PFSK-1 (cell line): Measurements from ENCODE around the gene CDKN2B-AS1.

ENCODE experiments used
- FOXP2 ChIP-seq: optimal IDR thresholded peaks from 2 replicates; pipeline ENCODE3; 2011; ENCODE audit warnings: borderline replicate concordance, control low read depth, inconsistent platforms; ENCODE audit not compliant: insufficient read depth; ENCODE audit errors: extremely low read length, extremely low read depth
- POLR2AphosphoS5 ChIP-seq: IDR thresholded peaks from 2 replicates; pipeline ENCODE4 v1.6.1; 2012; ENCODE audit warnings: low read depth, mild to moderate bottlenecking, control low read depth, low read length, moderate library complexity
- SIN3A ChIP-seq: IDR thresholded peaks from 2 replicates; pipeline ENCODE4 v1.6.1; 2012; ENCODE audit warnings: mild to moderate bottlenecking, low read length, moderate library complexity, borderline replicate concordance; ENCODE audit not compliant: insufficient read depth
- TAF1 ChIP-seq: IDR thresholded peaks from 2 replicates; pipeline ENCODE4 v1.6.1; 2012; ENCODE audit warnings: low read length, control low read depth, borderline replicate concordance; ENCODE audit not compliant: insufficient read depth
- TF ChIP-seq, protein P1 (sequence below), 2 experiments: IDR thresholded peaks; 2 replicates each; pipeline versions ENCODE4 v1.6.1 to v1.8.0; 2011 to 2012; ENCODE audit warnings: low read depth in 2 of 2, low read length in 2 of 2, control low read depth in 1 of 2, inconsistent platforms in 1 of 2, mild to moderate bottlenecking in 1 of 2, moderate library complexity in 1 of 2; ENCODE audit not compliant: insufficient read depth in 1 of 2

CDKN2B-AS1 gene

DNA sequence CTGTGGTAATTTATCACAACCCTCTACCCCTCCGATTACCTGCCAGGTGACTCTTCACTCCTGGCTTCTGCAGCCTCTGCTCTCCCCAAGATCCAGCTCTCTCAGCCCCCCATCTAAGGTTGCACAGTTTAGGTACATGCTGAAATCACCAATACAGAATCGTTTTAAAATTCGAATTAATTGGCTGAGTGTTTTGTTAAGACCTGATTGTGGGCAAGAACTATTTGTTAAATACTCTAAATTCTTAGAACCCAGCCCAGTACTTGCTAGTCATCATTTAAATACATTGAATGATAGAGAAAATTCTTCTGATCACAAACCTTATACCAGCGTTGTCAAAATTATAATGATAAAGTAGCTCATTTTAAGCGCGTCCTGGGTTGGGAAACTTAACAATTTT, 162.0 kb downstream of the CDKN2B-AS1 start:
- TF ChIP-seq SIN3A (no peak), TAF1 (no peak), POLR2AphosphoS5 (no peak), FOXP2 (no peak)
- TF ChIP-seq, protein P1, sequence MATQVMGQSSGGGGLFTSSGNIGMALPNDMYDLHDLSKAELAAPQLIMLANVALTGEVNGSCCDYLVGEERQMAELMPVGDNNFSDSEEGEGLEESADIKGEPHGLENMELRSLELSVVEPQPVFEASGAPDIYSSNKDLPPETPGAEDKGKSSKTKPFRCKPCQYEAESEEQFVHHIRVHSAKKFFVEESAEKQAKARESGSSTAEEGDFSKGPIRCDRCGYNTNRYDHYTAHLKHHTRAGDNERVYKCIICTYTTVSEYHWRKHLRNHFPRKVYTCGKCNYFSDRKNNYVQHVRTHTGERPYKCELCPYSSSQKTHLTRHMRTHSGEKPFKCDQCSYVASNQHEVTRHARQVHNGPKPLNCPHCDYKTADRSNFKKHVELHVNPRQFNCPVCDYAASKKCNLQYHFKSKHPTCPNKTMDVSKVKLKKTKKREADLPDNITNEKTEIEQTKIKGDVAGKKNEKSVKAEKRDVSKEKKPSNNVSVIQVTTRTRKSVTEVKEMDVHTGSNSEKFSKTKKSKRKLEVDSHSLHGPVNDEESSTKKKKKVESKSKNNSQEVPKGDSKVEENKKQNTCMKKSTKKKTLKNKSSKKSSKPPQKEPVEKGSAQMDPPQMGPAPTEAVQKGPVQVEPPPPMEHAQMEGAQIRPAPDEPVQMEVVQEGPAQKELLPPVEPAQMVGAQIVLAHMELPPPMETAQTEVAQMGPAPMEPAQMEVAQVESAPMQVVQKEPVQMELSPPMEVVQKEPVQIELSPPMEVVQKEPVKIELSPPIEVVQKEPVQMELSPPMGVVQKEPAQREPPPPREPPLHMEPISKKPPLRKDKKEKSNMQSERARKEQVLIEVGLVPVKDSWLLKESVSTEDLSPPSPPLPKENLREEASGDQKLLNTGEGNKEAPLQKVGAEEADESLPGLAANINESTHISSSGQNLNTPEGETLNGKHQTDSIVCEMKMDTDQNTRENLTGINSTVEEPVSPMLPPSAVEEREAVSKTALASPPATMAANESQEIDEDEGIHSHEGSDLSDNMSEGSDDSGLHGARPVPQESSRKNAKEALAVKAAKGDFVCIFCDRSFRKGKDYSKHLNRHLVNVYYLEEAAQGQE (IDR thresholded peaks at IDR 0.05; ENCODE audit: insufficient read depth in 1 of 2, low read depth in 2 of 2, low read length in 2 of 2): no peak

DNA sequence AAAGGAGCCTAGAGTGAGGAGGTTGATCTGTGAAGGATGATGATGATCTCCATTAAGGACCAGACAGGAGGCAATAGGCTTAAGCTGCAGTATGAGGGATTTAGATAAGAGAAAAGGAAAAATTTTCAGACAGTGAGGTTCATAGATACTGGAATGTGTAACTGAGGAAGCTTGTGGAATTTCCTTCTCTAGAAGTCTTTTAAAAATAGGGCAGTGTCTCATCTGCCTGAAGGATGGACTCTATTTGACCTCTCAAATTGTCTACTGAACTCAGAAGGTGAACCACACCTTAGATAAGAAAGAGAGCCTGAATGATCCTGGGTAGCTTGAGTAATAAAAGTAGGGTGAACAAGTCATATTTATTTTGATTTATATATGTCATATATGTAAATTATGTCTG, 162.7 kb downstream of the CDKN2B-AS1 start:
- TF ChIP-seq FOXP2 (no peak), POLR2AphosphoS5 (no peak), TAF1 (no peak), SIN3A (no peak)
- TF ChIP-seq, protein P1 (IDR thresholded peaks at IDR 0.05; ENCODE audit: insufficient read depth in 1 of 2, low read depth in 2 of 2, low read length in 2 of 2): no peak

DNA sequence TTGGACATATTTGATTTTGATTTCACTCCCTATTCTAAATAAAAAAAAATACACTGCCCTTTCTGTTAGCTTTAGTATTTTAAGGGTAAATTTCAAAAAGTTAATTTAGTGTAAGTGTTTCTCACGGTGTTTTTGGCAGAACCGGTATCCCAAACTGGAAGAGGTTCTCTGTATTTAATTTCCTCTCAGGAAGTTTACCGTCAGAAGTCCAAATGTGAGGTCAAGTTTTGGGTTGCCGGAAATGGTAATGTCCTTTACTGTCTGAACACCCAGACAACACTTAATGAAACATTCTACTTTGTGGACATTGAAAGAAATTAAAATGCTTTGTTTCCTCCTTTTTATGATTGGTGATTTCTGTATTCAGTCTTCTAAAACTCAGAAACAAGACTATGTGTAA, 163.2 kb downstream of the CDKN2B-AS1 start:
- no peak for TF ChIP-seq TAF1

DNA sequence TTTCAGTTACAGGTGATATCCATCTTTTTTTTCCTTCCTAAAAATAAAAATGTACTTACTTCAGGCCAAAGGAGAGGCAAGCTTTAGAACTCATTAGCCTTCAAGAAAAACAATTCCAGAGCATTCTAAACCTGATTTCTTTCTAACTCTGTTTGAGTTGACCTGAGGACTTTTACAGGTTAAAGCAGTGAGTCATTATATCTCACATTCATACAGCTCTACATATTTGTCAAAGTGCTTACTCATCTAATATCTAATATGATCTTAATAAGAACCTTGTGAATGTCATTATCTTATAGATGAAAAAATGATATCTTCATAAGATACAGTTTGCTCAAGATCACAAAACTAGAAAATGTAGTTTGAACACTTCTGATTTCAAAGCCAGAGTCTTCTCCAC, 163.7 kb downstream of the CDKN2B-AS1 start:
- no peak for TF ChIP-seq POLR2AphosphoS5
- TF ChIP-seq, protein P1 (IDR thresholded peaks at IDR 0.05; ENCODE audit: insufficient read depth in 1 of 2, low read depth in 2 of 2, low read length in 2 of 2): no peak
- TF ChIP-seq TAF1: no peak
- no peak for TF ChIP-seq SIN3A
- no peak for TF ChIP-seq FOXP2

DNA sequence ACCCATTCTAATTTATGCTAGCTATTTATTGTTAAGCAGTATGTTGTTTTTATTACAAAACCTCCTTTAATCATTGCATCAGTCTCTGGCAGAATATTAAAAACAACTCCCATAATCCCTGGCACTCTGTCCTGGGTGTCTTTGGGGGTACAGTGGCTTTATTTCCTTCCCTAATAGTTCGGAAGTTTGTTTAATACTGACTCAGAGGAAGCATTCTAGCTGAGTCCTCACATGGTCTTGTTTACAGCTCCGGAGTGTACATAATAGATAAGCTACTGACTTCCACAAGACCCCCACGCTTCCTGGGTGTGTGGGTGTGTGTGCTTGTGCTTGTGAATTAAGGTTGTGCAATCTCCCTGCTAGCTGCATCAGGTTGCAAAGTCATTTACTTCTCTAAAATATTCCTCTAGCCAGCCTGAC, 164.3 kb downstream of the CDKN2B-AS1 start:
- peak; percentile 68; the same call in 1 of the 2 replicates for TF ChIP-seq SIN3A
- peak; percentile 97 for TF ChIP-seq FOXP2
- no peak for TF ChIP-seq TAF1
- TF ChIP-seq, protein P1 (IDR thresholded peaks at IDR 0.05; ENCODE audit: insufficient read depth in 1 of 2, low read depth in 2 of 2, low read length in 2 of 2): peak in 1 of 2 experiments; percentile 37; a peak in 1 of 4 replicates
- TF ChIP-seq POLR2AphosphoS5: no peak
